Esophagus muscularis mucosa (tissue), 4 donors: Measurements from ENCODE around the gene RNF180.

Experiments used
- CTCF ChIP-seq, 3 experiments: fragments of 200-600 bp in 2 of 3; fragments of 450-650 bp in 1 of 3; sonication (generic) in 2 of 3; IDR thresholded peaks; one replicate each; pipeline ENCODE4 v1.5.1; 2017 to 2019; ENCODE audit warnings: antibody characterized with exemption in 3 of 3, mild to moderate bottlenecking in 2 of 3, moderate library complexity in 1 of 3
- EP300 ChIP-seq: sonication (generic); formaldehyde crosslinking; IDR thresholded peaks from one replicate; pipeline ENCODE4 v1.6.1; 2017; ENCODE audit warnings: antibody characterized with exemption
- POLR2A ChIP-seq: fragments of 450-650 bp; IDR thresholded peaks from one replicate; pipeline ENCODE4 v1.6.1; 2017; ENCODE audit warnings: antibody characterized with exemption, moderate library complexity, mild to moderate bottlenecking, low read depth
- POLR2AphosphoS5 ChIP-seq, 2 donors: sonication (generic); formaldehyde crosslinking; IDR thresholded peaks; one replicate each; pipeline ENCODE4 v1.6.1; 2017; ENCODE audit warnings: antibody characterized with exemption in 2 of 2

GRCh38 chr5:64144425-64145215 is 21.0 kb upstream of the RNF180 start:
- no peak for TF ChIP-seq CTCF (IDR thresholded peaks at IDR 0.05)
- no peak for TF ChIP-seq EP300
- TF ChIP-seq POLR2A, result no peak
- no peak for TF ChIP-seq POLR2AphosphoS5 (IDR thresholded peaks at IDR 0.05)
